GM12864 (cell line): ENCODE data around the gene PPM1A.

Experiments
- DNase-seq: peaks from one replicate; pipeline ENCODE4 v3.0.0-alpha.2; 2011; ENCODE audit warnings: low read depth
- H3K4me3 ChIP-seq: 2 replicates; pipeline ENCODE4 v1.5.1; 2011; ENCODE audit warnings: mild to moderate bottlenecking, low read depth, low read length, control low read depth
- TF ChIP-seq, protein P1 (sequence below): IDR thresholded peaks from 2 replicates; pipeline ENCODE4 v1.5.1; 2011; ENCODE audit warnings: low read depth, mild to moderate bottlenecking, moderate library complexity, low read length, control low read depth, inconsistent platforms; ENCODE audit errors: missing control alignments

The PPM1A gene

DNA sequence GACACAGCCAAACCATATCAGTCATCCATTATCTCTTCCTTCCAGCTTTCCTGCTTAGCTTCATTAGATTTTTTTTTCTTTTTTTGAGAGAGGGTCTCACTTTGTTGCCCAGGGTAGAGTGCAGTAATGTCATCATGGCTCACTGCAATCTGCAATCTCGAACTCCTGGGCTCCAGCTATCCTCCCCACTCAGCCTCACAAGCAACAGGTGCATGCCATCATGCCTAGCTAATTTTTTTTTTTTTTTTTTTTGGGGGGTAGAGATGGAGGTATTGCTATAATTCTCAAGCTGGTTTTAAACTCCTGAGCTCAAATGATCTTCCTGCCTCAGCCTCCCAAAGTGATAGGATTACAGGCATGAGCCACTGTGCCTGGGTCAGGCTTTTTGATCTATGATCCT, 38.3 kb upstream of the PPM1A start:
- no peak for DNase-seq
- TF ChIP-seq, protein P1, sequence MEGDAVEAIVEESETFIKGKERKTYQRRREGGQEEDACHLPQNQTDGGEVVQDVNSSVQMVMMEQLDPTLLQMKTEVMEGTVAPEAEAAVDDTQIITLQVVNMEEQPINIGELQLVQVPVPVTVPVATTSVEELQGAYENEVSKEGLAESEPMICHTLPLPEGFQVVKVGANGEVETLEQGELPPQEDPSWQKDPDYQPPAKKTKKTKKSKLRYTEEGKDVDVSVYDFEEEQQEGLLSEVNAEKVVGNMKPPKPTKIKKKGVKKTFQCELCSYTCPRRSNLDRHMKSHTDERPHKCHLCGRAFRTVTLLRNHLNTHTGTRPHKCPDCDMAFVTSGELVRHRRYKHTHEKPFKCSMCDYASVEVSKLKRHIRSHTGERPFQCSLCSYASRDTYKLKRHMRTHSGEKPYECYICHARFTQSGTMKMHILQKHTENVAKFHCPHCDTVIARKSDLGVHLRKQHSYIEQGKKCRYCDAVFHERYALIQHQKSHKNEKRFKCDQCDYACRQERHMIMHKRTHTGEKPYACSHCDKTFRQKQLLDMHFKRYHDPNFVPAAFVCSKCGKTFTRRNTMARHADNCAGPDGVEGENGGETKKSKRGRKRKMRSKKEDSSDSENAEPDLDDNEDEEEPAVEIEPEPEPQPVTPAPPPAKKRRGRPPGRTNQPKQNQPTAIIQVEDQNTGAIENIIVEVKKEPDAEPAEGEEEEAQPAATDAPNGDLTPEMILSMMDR, result no peak
- H3K4me3 ChIP-seq, result no peak overlapping the region

- no peak for DNase-seq
Measured at GRCh38 chr14:60211153-60211552, 37.9 kb upstream of the PPM1A start.

GRCh38 chr14:60212503-60213371, 36.3 kb upstream of the PPM1A start:
- H3K4me3 ChIP-seq, result no peak overlapping the region
- TF ChIP-seq, protein P1, result no peak
- peak; percentile 97 for DNase-seq

More at GRCh38 chr14:60211153-60211552, 37.9 kb upstream of the PPM1A start:
- TF ChIP-seq, protein P1, result no peak
- no peak overlapping the region for H3K4me3 ChIP-seq

DNA sequence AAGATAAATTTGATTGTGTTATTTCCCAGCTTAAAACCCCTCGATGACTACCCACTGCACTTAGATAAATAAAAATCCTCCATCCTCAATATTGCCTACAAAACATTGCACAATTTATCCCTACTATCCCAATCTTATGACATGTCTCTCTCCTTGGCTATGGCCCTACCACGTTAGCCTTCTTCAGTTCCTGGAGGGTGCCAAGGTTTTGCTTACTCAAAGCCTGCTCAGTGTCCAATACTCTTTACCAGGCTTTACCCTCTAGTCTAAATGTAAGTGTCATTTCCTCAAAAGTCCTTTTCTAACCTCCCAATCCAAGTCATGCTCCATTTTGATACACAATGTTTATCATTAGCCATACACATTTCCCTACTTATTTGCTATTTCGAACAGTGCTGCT, 35.0 kb upstream of the PPM1A start:
- no peak for DNase-seq
- H3K4me3 ChIP-seq, result no peak overlapping the region
- TF ChIP-seq, protein P1, result no peak

- TF ChIP-seq, protein P1, result no peak
- DNase-seq, result no peak
- no peak overlapping the region for H3K4me3 ChIP-seq
Measured at GRCh38 chr14:60214415-60215126, 34.5 kb upstream of the PPM1A start.

DNA sequence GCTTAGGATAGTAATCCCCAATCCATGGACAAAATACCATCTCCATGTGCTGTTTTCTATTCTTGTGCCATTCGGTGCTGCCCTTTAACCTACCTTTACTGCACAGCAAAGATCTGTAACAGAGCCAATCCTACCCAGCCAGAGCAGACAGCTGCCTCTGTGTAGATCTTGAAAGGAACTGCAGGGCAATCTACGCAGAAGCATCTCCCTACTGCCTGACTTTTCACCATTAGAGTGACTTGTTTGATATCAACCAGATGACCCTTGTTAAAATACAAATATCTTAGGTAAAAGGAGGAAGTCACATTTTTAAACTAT, 33.9 kb upstream of the PPM1A start:
- no peak overlapping the region for H3K4me3 ChIP-seq
- TF ChIP-seq, protein P1, result no peak
- DNase-seq, result no peak
